ENCODE results near the gene VASH2. TPM values are rescaled to one million over a fixed set of nuclear protein-coding genes. Genes with fewer than 3 reads are reported as not detected.
"Not testable (repeated sequence)": the region's sequence is repeated elsewhere in the genome, so short reads cannot be mapped to it uniquely, and the experiment has no call there.

VASH2 gene
- total RNA-seq, 2 donors from 2014 or later: 0.81 TPM; not detected in 1

GRCh38 chr1:213027024-213027423 is 76.7 kb downstream of the VASH2 start:
- peaks cover 37 to 52% of the 10 kb centered on the region in 2 donors for H3K27me3 Mint-ChIP-seq

GRCh38 chr1:213032651-213033050 is 82.3 kb downstream of the VASH2 start:
- Mint-ChIP-seq H3K27me3 (peaks cover 24 to 28% of the 10 kb centered on the region in 2 donors), H3K4me3 (no peak overlapping the region), H3K4me1 (ENCODE audit: low read depth in 2 of 2) (no peaks in the 10 kb centered on the region), H3K36me3 (no peaks in the 10 kb centered on the region), H3K9me3 (no peaks in the 10 kb centered on the region), H3K27ac (no peak overlapping the region)
- no peak for DNase-seq (ENCODE audit: low spot score)
- ATAC-seq: no peak

More at GRCh38 chr1:213027024-213027423, 76.7 kb downstream of the VASH2 start:
- not testable (repeated sequence) for ATAC-seq; H3K36me3 Mint-ChIP-seq; H3K4me1 Mint-ChIP-seq (ENCODE audit: low read depth in 2 of 2); H3K27ac Mint-ChIP-seq; DNase-seq (ENCODE audit: low spot score); H3K9me3 Mint-ChIP-seq; H3K4me3 Mint-ChIP-seq

- no peaks in the 10 kb centered on the region for H3K36me3 Mint-ChIP-seq
- H3K4me1 Mint-ChIP-seq (ENCODE audit: low read depth in 2 of 2): no peaks in the 10 kb centered on the region
- DNase-seq (ENCODE audit: low spot score) (no peak), ATAC-seq (no peak)
- H3K27me3 Mint-ChIP-seq: peaks cover 13 to 25% of the 10 kb centered on the region in 2 donors
- no peaks in the 10 kb centered on the region for H3K9me3 Mint-ChIP-seq
- H3K27ac Mint-ChIP-seq: no peak overlapping the region
- no peak overlapping the region for H3K4me3 Mint-ChIP-seq
Measured at GRCh38 chr1:213034713-213035112, 84.4 kb downstream of the VASH2 start.

- DNase-seq (ENCODE audit: low spot score) (no peak), ATAC-seq (no peak)
- no peaks in the 10 kb centered on the region for H3K4me1 Mint-ChIP-seq (ENCODE audit: low read depth in 2 of 2)
- H3K9me3 Mint-ChIP-seq: no peaks in the 10 kb centered on the region
- no peaks in the 10 kb centered on the region for H3K36me3 Mint-ChIP-seq
- H3K27me3 Mint-ChIP-seq: peaks cover 4 to 20% of the 10 kb centered on the region in 2 donors
- no peak overlapping the region for H3K4me3 Mint-ChIP-seq
- H3K27ac Mint-ChIP-seq: no peak overlapping the region
Measured at GRCh38 chr1:213035573-213035972, 85.2 kb downstream of the VASH2 start.

Other genes starting within 250 kb of the VASH2 start
- 10 to 100 TPM; 27.7 to 44.7 TPM for gene NSL1, start 158.8 kb upstream of the VASH2 start, total RNA-seq
- 1 to 10 TPM; 5.7 to 9.8 TPM for gene TATDN3, start 158.6 kb upstream of the VASH2 start, total RNA-seq
- under 1 TPM in 1 of 2 donors, not detected in 1; 0.86 TPM for gene SPATA45, start 102.9 kb upstream of the VASH2 start, total RNA-seq
- gene FLVCR1, start 92.3 kb upstream of the VASH2 start, total RNA-seq: 10 to 100 TPM; 15.6 to 22.1 TPM
- 10 to 100 TPM; 40.0 to 58.4 TPM for gene ANGEL2, start 65.3 kb downstream of the VASH2 start, total RNA-seq
- 10 to 100 TPM; 14.5 to 17.6 TPM for gene RPS6KC1, start 100.7 kb downstream of the VASH2 start, total RNA-seq